ENCODE results near the gene FCER2. TPM values are rescaled to one million over a fixed set of nuclear protein-coding genes. Genes with fewer than 3 reads are reported as not detected.

Gene FCER2
- total RNA-seq, 1 experiment from 2014 or later, result not detected

DNA sequence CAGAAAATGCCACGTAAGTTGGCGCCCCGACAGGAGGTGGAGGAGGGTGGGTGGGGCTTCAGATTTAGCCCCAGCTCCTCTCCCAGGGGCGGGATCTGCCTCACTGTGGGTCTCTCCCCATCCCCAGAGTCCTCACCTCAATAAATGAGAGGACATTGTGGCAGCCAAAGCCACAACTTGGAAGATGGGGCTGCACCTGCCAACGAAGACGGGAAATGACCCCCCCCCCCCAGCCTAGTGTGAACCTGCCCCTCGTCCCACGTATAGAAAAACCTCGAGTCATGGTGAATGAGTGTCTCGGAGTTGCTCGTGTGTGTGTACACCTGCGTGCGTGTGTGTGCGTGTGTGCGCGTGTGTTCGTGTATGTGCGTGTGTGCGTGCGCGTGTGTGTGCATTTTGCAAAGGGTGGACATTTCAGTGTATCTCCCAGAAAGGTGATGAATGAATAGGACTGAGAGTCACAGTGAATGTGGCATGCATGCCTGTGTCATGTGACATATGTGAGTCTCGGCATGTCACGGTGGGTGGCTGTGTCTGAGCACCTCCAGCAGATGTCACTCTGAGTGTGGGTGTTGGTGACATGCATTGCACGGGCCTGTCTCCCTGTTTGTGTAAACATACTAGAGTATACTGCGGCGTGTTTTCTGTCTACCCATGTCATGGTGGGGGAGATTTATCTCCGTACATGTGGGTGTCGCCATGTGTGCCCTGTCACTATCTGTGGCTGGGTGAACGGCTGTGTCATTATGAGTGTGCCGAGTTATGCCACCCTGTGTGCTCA is 22.8 kb downstream of the FCER2 start:
- H2AFZ ChIP-seq (ENCODE audit: low read length), result no peak overlapping the region
- no peak for DNase-seq
- Mint-ChIP-seq H3K27me3 (ENCODE audit: low read depth) (peaks cover 48% of the 10 kb centered on the region), H3K27ac (no peak overlapping the region), H3K4me1 (peaks cover 10 to 22% of the 10 kb centered on the region in 2 experiments), H3K36me3 (ENCODE audit: insufficient read depth in 1 of 3, low read depth in 3 of 3) (peaks cover 6 to 18% (median 12%) of the 10 kb centered on the region in 3 experiments), H3K9me3 (no peaks in the 10 kb centered on the region; a peak in 1 of 5 replicates), H3K4me3 (peak overlapping the region in 1 of 2 experiments; percentile 71; a peak in 2 of 5 replicates)
- no peak for TF ChIP-seq CTCF (conservative IDR thresholded peaks at IDR 0.05)
- no peak overlapping the region for H3K9ac ChIP-seq (ENCODE audit: extremely low read depth, insufficient read length, low read length)
- no peak overlapping the region for H2BK15ac ChIP-seq (ENCODE audit: low read depth, low read length)
- no peak overlapping the region for H3K14ac ChIP-seq (ENCODE audit: insufficient read depth, low read length)
- peaks cover 7% of the 10 kb centered on the region for H3K23me2 ChIP-seq (ENCODE audit: insufficient read length, low read depth, low read length, poor library complexity, severe bottlenecking)
- no peaks in the 10 kb centered on the region for H3K79me1 ChIP-seq (ENCODE audit: insufficient read depth, low read depth, low read length, poor library complexity, severe bottlenecking)
- no peak overlapping the region for H4K5ac ChIP-seq (ENCODE audit: insufficient read length, low read depth, low read length)
- no peak overlapping the region for H4K91ac ChIP-seq (ENCODE audit: insufficient read length, low read depth, low read length)
- no peak overlapping the region for H3K56ac ChIP-seq (ENCODE audit: insufficient read length, low read depth, low read length)
- no peak overlapping the region for H3K23ac ChIP-seq (ENCODE audit: insufficient read length, low read depth, low read length)
- no peak overlapping the region for H3K4me2 ChIP-seq (ENCODE audit: insufficient read depth, insufficient read length, low read length)
- no peaks in the 10 kb centered on the region for H4K20me1 ChIP-seq (ENCODE audit: control insufficient read depth, insufficient read depth, insufficient read length)
- H2BK20ac ChIP-seq (ENCODE audit: low read depth, low read length, poor library complexity, severe bottlenecking), result no peak overlapping the region
- H2BK5ac ChIP-seq (ENCODE audit: insufficient read length, low read length), result no peak overlapping the region
- H4K8ac ChIP-seq (replicated peaks; ENCODE audit: insufficient read length, low read depth, low read length), result no peak overlapping the region
- no peaks in the 10 kb centered on the region for H3K79me2 ChIP-seq (ENCODE audit: insufficient read depth, low read length)
- H3K9me3 ChIP-seq (ENCODE audit: control insufficient read depth, low read depth, low read length), result no peaks in the 10 kb centered on the region
- no CpG with 5 or more reads among the region's 30 CpGs for WGBS (ENCODE audit: extremely low coverage, insufficient read length, low lambda C conversion rate)
- H3K4me1 ChIP-seq (ENCODE audit: insufficient read depth, low read length), result no peaks in the 10 kb centered on the region
- H2AK5ac ChIP-seq (ENCODE audit: insufficient read length, low read length), result no peak overlapping the region
- no peak overlapping the region for H2BK12ac ChIP-seq (ENCODE audit: insufficient read length, low read depth, low read length)
- no peak overlapping the region for H3K4ac ChIP-seq (ENCODE audit: low read depth, low read length)
- H3T11ph ChIP-seq (ENCODE audit: low read length), result no peak overlapping the region
- H2BK120ac ChIP-seq (ENCODE audit: low read depth, low read length, poor library complexity, severe bottlenecking), result no peak overlapping the region
- H3K27me3 ChIP-seq (ENCODE audit: insufficient read depth, low read length), result no peaks in the 10 kb centered on the region
- H3K27ac ChIP-seq (ENCODE audit: insufficient read length, low read depth, low read length), result no peak overlapping the region
- no peak overlapping the region for H3K18ac ChIP-seq (ENCODE audit: insufficient read length, low read depth, low read length)
